Nasal cavity respiratory epithelium epithelial cell of viscerocranial mucosa (primary cell): ENCODE data around the gene NUDT17. TPM values are rescaled to one million over a fixed set of nuclear protein-coding genes. Genes with fewer than 3 reads are reported as not detected.

Experiments used
- total RNA-seq: library from RNA; depleted of rRNA; stranded (reverse); fragments of >200 nt; gene quantifications from 2 replicates; pipeline ENCODE4 v1.2.3, GENCODE V29; 2014

Gene NUDT17
- 0.34 and 0.78 TPM in 2 replicates for total RNA-seq

GRCh38 chr1:145845514-145846161 lies at the start of gene NUDT17:
NUDT17 (plus strand) TSS chr1:145845630; CDS start chr1:145845641, 11 bp downstream.

GRCh38 chr1:145823565-145824498 lies 21.6 kb upstream of the NUDT17 start, which contains the start of the genes POLR3C and RNF115:
POLR3C (plus strand) TSS chr1:145824200; CDS start chr1:145825777, 1,577 bp downstream.
RNF115 (minus strand) TSS chr1:145824095; CDS start chr1:145823873, 222 bp downstream.

GRCh38 chr1:145858901-145859490 lies 13.6 kb downstream of the NUDT17 start, which contains the start of gene PIAS3:
PIAS3 (minus strand) TSS chr1:145859081; CDS start chr1:145858990, 91 bp downstream.

GRCh38 chr1:145885738-145886287 lies 40.4 kb downstream of the NUDT17 start, which contains the start of gene ANKRD35:
ANKRD35 (minus strand) TSS chr1:145885866; CDS start chr1:145885758, 108 bp downstream.

Other genes with a start within 250 kb of the NUDT17 start
- gene GPR89A, start 237.6 kb upstream of the NUDT17 start, total RNA-seq = 24.5 and 36.2 TPM in 2 replicates
- gene PDZK1, start 138.3 kb upstream of the NUDT17 start, total RNA-seq = 0.21 TPM in 1 of 2 replicates, not detected in the other
- under 0.01 TPM in 1 of 2 replicates, not detected in the other for gene CD160, start 126.1 kb upstream of the NUDT17 start, total RNA-seq
- 10.0 and 10.3 TPM in 2 replicates for gene RNF115, start 21.5 kb upstream of the NUDT17 start, total RNA-seq
- gene POLR3C, start 21.4 kb upstream of the NUDT17 start, total RNA-seq = 32.5 and 32.6 TPM in 2 replicates
- gene PIAS3, start 13.5 kb downstream of the NUDT17 start, total RNA-seq = 5.8 and 23.1 TPM in 2 replicates
- 0.68 and 3.8 TPM in 2 replicates for gene ANKRD35, start 40.2 kb downstream of the NUDT17 start, total RNA-seq
- gene ITGA10, start 64.4 kb downstream of the NUDT17 start, total RNA-seq = 0.34 and 1.7 TPM in 2 replicates
- gene PEX11B, start 73.1 kb downstream of the NUDT17 start, total RNA-seq = 15.0 and 26.4 TPM in 2 replicates
- gene RBM8A, start 81.9 kb downstream of the NUDT17 start, total RNA-seq = 92.6 and 157 TPM in 2 replicates
- 2.4 and 6.1 TPM in 2 replicates for gene LIX1L, start 112.4 kb downstream of the NUDT17 start, total RNA-seq
- under 0.01 and 0.21 TPM in 2 replicates for gene ANKRD34A, start 118.9 kb downstream of the NUDT17 start, total RNA-seq
- gene POLR3GL, start 119.1 kb downstream of the NUDT17 start, total RNA-seq = 5.1 and 7.2 TPM in 2 replicates
- gene TXNIP, start 150.9 kb downstream of the NUDT17 start, total RNA-seq = 8.9 and 34.3 TPM in 2 replicates
- gene HJV, start 176.1 kb downstream of the NUDT17 start, total RNA-seq = not detected in 2 replicates